Memory B cell (primary cell): ENCODE measurements around the gene OAF.

Source experiments
- ATAC-seq: fragments of 150-1000 bp; cut with Tn5 transposase; 2 replicates; pipeline ENCODE4 v1.10.0; 2021; ENCODE audit warnings: low read depth, mild to moderate bottlenecking, moderate library complexity
- DNase-seq, 2 donors: peaks; one replicate each; pipeline ENCODE4 v3.0.0; 2022; ENCODE audit warnings: low spot score in 2 of 2
- H3K27ac Mint-ChIP-seq: one replicate; pipeline ENCODE4 v1.8.0; 2022; ENCODE audit warnings: mild to moderate bottlenecking, moderate library complexity, mixed read lengths
- H3K27me3 Mint-ChIP-seq: one replicate; pipeline ENCODE4 v1.8.0; 2022; ENCODE audit warnings: mixed read lengths
- H3K36me3 Mint-ChIP-seq: one replicate; pipeline ENCODE4 v1.8.0; 2022; ENCODE audit warnings: mild to moderate bottlenecking, mixed read lengths
- H3K4me1 Mint-ChIP-seq: one replicate; pipeline ENCODE4 v1.8.0; 2022; ENCODE audit warnings: mixed read lengths
- H3K4me3 Mint-ChIP-seq: one replicate; pipeline ENCODE4 v1.8.0; 2022; ENCODE audit warnings: mild to moderate bottlenecking, moderate library complexity, mixed read lengths
- H3K9me3 Mint-ChIP-seq: one replicate; pipeline ENCODE4 v1.8.0; 2022; ENCODE audit warnings: mixed read lengths

OAF gene

GRCh38 chr11:120188371-120188770 is 22.5 kb upstream of the OAF start:
- no peak overlapping the region for H3K4me3 Mint-ChIP-seq
- no peak for DNase-seq
- ATAC-seq, result no peak

GRCh38 chr11:120188811-120189455 is 21.9 kb upstream of the OAF start:
- H3K4me3 Mint-ChIP-seq, result no peak overlapping the region
- no peak overlapping the region for H3K27ac Mint-ChIP-seq
- H3K9me3 Mint-ChIP-seq, result no peaks in the 10 kb centered on the region
- peaks cover 25% of the 10 kb centered on the region for H3K27me3 Mint-ChIP-seq
- no peaks in the 10 kb centered on the region for H3K36me3 Mint-ChIP-seq
- no peaks in the 10 kb centered on the region for H3K4me1 Mint-ChIP-seq
- DNase-seq, result no peak
- ATAC-seq, result no peak

More at GRCh38 chr11:120188371-120188770, 22.5 kb upstream of the OAF start:
- Mint-ChIP-seq H3K36me3 (no peaks in the 10 kb centered on the region), H3K27ac (no peak overlapping the region), H3K4me1 (no peaks in the 10 kb centered on the region), H3K9me3 (no peaks in the 10 kb centered on the region), H3K27me3 (peaks cover 25% of the 10 kb centered on the region)

- ATAC-seq (no peak), DNase-seq (no peak)
- Mint-ChIP-seq H3K4me3 (no peak overlapping the region), H3K36me3 (no peaks in the 10 kb centered on the region), H3K9me3 (no peaks in the 10 kb centered on the region), H3K27me3 (peaks cover 22% of the 10 kb centered on the region), H3K27ac (no peak overlapping the region), H3K4me1 (no peaks in the 10 kb centered on the region)
Observed at GRCh38 chr11:120191058-120191457, 19.8 kb upstream of the OAF start.

GRCh38 chr11:120192831-120193625 is 17.8 kb upstream of the OAF start:
- Mint-ChIP-seq H3K27ac (no peak overlapping the region), H3K9me3 (no peaks in the 10 kb centered on the region), H3K36me3 (no peaks in the 10 kb centered on the region)

GRCh38 chr11:120194166-120194565 is 16.7 kb upstream of the OAF start:
- Mint-ChIP-seq H3K4me1 (no peaks in the 10 kb centered on the region), H3K36me3 (no peaks in the 10 kb centered on the region), H3K27ac (no peak overlapping the region), H3K9me3 (no peaks in the 10 kb centered on the region), H3K27me3 (peaks cover 13% of the 10 kb centered on the region), H3K4me3 (no peak overlapping the region)
- ATAC-seq (no peak), DNase-seq (no peak)

More at GRCh38 chr11:120192831-120193625, 17.8 kb upstream of the OAF start:
- H3K27me3 Mint-ChIP-seq, result peaks cover 16% of the 10 kb centered on the region
- ATAC-seq (no peak), DNase-seq (no peak)
- no peak overlapping the region for H3K4me3 Mint-ChIP-seq
- no peaks in the 10 kb centered on the region for H3K4me1 Mint-ChIP-seq

GRCh38 chr11:120195601-120196320 is 15.1 kb upstream of the OAF start:
- DNase-seq (no peak), ATAC-seq (no peak)
- no peaks in the 10 kb centered on the region for H3K36me3 Mint-ChIP-seq
- peaks cover 11% of the 10 kb centered on the region for H3K27me3 Mint-ChIP-seq
- no peaks in the 10 kb centered on the region for H3K4me1 Mint-ChIP-seq
- no peaks in the 10 kb centered on the region for H3K9me3 Mint-ChIP-seq
- no peak overlapping the region for H3K4me3 Mint-ChIP-seq
- H3K27ac Mint-ChIP-seq, result no peak overlapping the region

- Mint-ChIP-seq H3K9me3 (no peaks in the 10 kb centered on the region), H3K4me3 (no peak overlapping the region), H3K4me1 (no peaks in the 10 kb centered on the region), H3K36me3 (no peaks in the 10 kb centered on the region), H3K27ac (no peak overlapping the region), H3K27me3 (peaks cover 9% of the 10 kb centered on the region)
- DNase-seq, result no peak
- no peak for ATAC-seq
Observed at GRCh38 chr11:120196826-120197225, 14.0 kb upstream of the OAF start.

- ATAC-seq (no peak), DNase-seq (no peak)
- no peaks in the 10 kb centered on the region for H3K9me3 Mint-ChIP-seq
- no peak overlapping the region for H3K27ac Mint-ChIP-seq
- no peaks in the 10 kb centered on the region for H3K36me3 Mint-ChIP-seq
- H3K4me1 Mint-ChIP-seq, result no peaks in the 10 kb centered on the region
- no peak overlapping the region for H3K4me3 Mint-ChIP-seq
- peaks cover 9% of the 10 kb centered on the region for H3K27me3 Mint-ChIP-seq
Observed at GRCh38 chr11:120197251-120197891, 13.5 kb upstream of the OAF start.

- DNase-seq (no peak), ATAC-seq (no peak)
- H3K4me1 Mint-ChIP-seq, result no peaks in the 10 kb centered on the region
- H3K27me3 Mint-ChIP-seq, result peaks cover 9% of the 10 kb centered on the region
- no peaks in the 10 kb centered on the region for H3K36me3 Mint-ChIP-seq
- no peak overlapping the region for H3K27ac Mint-ChIP-seq
- no peak overlapping the region for H3K4me3 Mint-ChIP-seq
- H3K9me3 Mint-ChIP-seq, result no peaks in the 10 kb centered on the region
Observed at GRCh38 chr11:120197977-120198376, 12.9 kb upstream of the OAF start.

- Mint-ChIP-seq H3K36me3 (no peaks in the 10 kb centered on the region), H3K4me3 (no peak overlapping the region), H3K27me3 (peaks cover 9% of the 10 kb centered on the region), H3K9me3 (no peaks in the 10 kb centered on the region), H3K4me1 (no peaks in the 10 kb centered on the region), H3K27ac (no peak overlapping the region)
- ATAC-seq, result no peak
- no peak for DNase-seq
Observed at GRCh38 chr11:120198403-120198786, 12.4 kb upstream of the OAF start.

GRCh38 chr11:120198787-120199469 is 11.9 kb upstream of the OAF start:
- no peak for DNase-seq
- H3K27ac Mint-ChIP-seq, result no peak overlapping the region
- no peak overlapping the region for H3K4me3 Mint-ChIP-seq
- no peaks in the 10 kb centered on the region for H3K9me3 Mint-ChIP-seq
- H3K27me3 Mint-ChIP-seq, result peaks cover 9% of the 10 kb centered on the region
- no peaks in the 10 kb centered on the region for H3K4me1 Mint-ChIP-seq
- no peak for ATAC-seq
- no peaks in the 10 kb centered on the region for H3K36me3 Mint-ChIP-seq

- H3K27ac Mint-ChIP-seq, result no peak overlapping the region
Observed at GRCh38 chr11:120199613-120200012, 11.2 kb upstream of the OAF start.

GRCh38 chr11:120200677-120201076 is 10.2 kb upstream of the OAF start:
- Mint-ChIP-seq H3K4me3 (no peak overlapping the region), H3K9me3 (no peaks in the 10 kb centered on the region), H3K4me1 (no peaks in the 10 kb centered on the region), H3K27me3 (peaks cover 10% of the 10 kb centered on the region), H3K36me3 (no peaks in the 10 kb centered on the region), H3K27ac (no peak overlapping the region)
- no peak for ATAC-seq
- no peak for DNase-seq

More at GRCh38 chr11:120199613-120200012, 11.2 kb upstream of the OAF start:
- no peak for DNase-seq
- no peak for ATAC-seq
- Mint-ChIP-seq H3K9me3 (no peaks in the 10 kb centered on the region), H3K27me3 (peaks cover 9% of the 10 kb centered on the region), H3K4me1 (no peaks in the 10 kb centered on the region), H3K36me3 (no peaks in the 10 kb centered on the region), H3K4me3 (no peak overlapping the region)
